ENCODE measurements around the gene FHAD1.

Gene FHAD1

GRCh38 chr1:15342408-15342967 lies 95.5 kb downstream of the FHAD1 start:
- Histone ChIP-seq H3K27me3 (ENCODE audit: control insufficient read depth in 3 of 3, insufficient read depth in 3 of 3, low read depth in 1 of 3, low read length in 3 of 3) (peaks cover 0 to 3% (median 0%) of the 10 kb centered on the region in 3 experiments), H3K27ac (replicated peaks; ENCODE audit: low read length) (no peak overlapping the region), H2BK15ac (ENCODE audit: low read length) (no peak overlapping the region), H3K14ac (ENCODE audit: low read length) (no peak overlapping the region), H3K23ac (ENCODE audit: low read depth, low read length, poor library complexity) (no peak overlapping the region), H2BK5ac (ENCODE audit: low read length) (no peak overlapping the region), H3K36me3 (replicated peaks in 1 of 2; ENCODE audit: control insufficient read depth in 2 of 2, insufficient read depth in 2 of 2, low read length in 2 of 2) (no peaks in the 10 kb centered on the region), H3K4me3 (ENCODE audit: low read length in 2 of 2) (no peak overlapping the region), H2AFZ (ENCODE audit: low read length) (peak overlapping the region; percentile 10), H2BK12ac (ENCODE audit: low read length) (no peak overlapping the region), H3K4ac (ENCODE audit: low read length) (no peak overlapping the region), H2AK5ac (ENCODE audit: low read depth, low read length) (no peak overlapping the region), H4K91ac (ENCODE audit: low read depth, low read length, poor library complexity) (no peak overlapping the region), H3K9me3 (replicated peaks in 1 of 2; ENCODE audit: control insufficient read depth in 2 of 2, insufficient read depth in 1 of 2, low read depth in 1 of 2, low read length in 2 of 2) (peaks cover 1 to 4% of the 10 kb centered on the region in 2 donors), H3K4me1 (ENCODE audit: control insufficient read depth in 2 of 2, insufficient read depth in 1 of 2, low read depth in 1 of 2, low read length in 2 of 2) (peaks cover 0 to 2% of the 10 kb centered on the region in 2 donors), H2BK120ac (ENCODE audit: low read depth, low read length) (no peak overlapping the region), H3K9ac (ENCODE audit: low read depth, low read length, poor library complexity) (no peak overlapping the region), H3K79me1 (ENCODE audit: low read depth, low read length) (no peaks in the 10 kb centered on the region), H3K18ac (ENCODE audit: low read length) (no peak overlapping the region), H4K8ac (ENCODE audit: low read depth, low read length) (no peak overlapping the region), H3K4me2 (ENCODE audit: insufficient read depth, low read length, poor library complexity, severe bottlenecking) (no peak overlapping the region)
- no CpG with 5 or more reads among the region's 4 CpGs for WGBS, 2 donors (ENCODE audit: extremely low coverage in 2 of 2, insufficient read length in 2 of 2, insufficient replicate concordance in 1 of 2)
- DNase-seq (ENCODE audit: low spot score) = no peak

- no peak overlapping the region for H3K4me2 ChIP-seq (ENCODE audit: insufficient read depth, low read length, poor library complexity, severe bottlenecking)
- no peak overlapping the region for H2AFZ ChIP-seq (ENCODE audit: low read length)
- DNase-seq (ENCODE audit: low spot score) = no peak
- no peak overlapping the region for H3K27ac ChIP-seq (replicated peaks; ENCODE audit: low read length)
- H3K4ac ChIP-seq (ENCODE audit: low read length) = no peak overlapping the region
- no peak overlapping the region for H3K4me3 ChIP-seq (ENCODE audit: low read length in 2 of 2)
- peaks cover 0 to 2% of the 10 kb centered on the region in 2 donors for H3K4me1 ChIP-seq (ENCODE audit: control insufficient read depth in 2 of 2, insufficient read depth in 1 of 2, low read depth in 1 of 2, low read length in 2 of 2)
- no peak overlapping the region for H3K18ac ChIP-seq (ENCODE audit: low read length)
- H2BK15ac ChIP-seq (ENCODE audit: low read length) = no peak overlapping the region
- H2BK120ac ChIP-seq (ENCODE audit: low read depth, low read length) = no peak overlapping the region
- H2AK5ac ChIP-seq (ENCODE audit: low read depth, low read length) = no peak overlapping the region
- no peaks in the 10 kb centered on the region for H3K79me1 ChIP-seq (ENCODE audit: low read depth, low read length)
- H3K9ac ChIP-seq (ENCODE audit: low read depth, low read length, poor library complexity) = no peak overlapping the region
- H3K14ac ChIP-seq (ENCODE audit: low read length) = no peak overlapping the region
- no peak overlapping the region for H3K23ac ChIP-seq (ENCODE audit: low read depth, low read length, poor library complexity)
- H2BK5ac ChIP-seq (ENCODE audit: low read length) = no peak overlapping the region
- H4K8ac ChIP-seq (ENCODE audit: low read depth, low read length) = no peak overlapping the region
- peaks cover 0 to 3% (median 0%) of the 10 kb centered on the region in 3 experiments for H3K27me3 ChIP-seq (ENCODE audit: control insufficient read depth in 3 of 3, insufficient read depth in 3 of 3, low read depth in 1 of 3, low read length in 3 of 3)
- H3K36me3 ChIP-seq (replicated peaks in 1 of 2; ENCODE audit: control insufficient read depth in 2 of 2, insufficient read depth in 2 of 2, low read length in 2 of 2) = no peaks in the 10 kb centered on the region
- no peak overlapping the region for H4K91ac ChIP-seq (ENCODE audit: low read depth, low read length, poor library complexity)
- no peak overlapping the region for H2BK12ac ChIP-seq (ENCODE audit: low read length)
- whole genome bisulfite sequencing, 2 donors (ENCODE audit: extremely low coverage in 2 of 2, insufficient read length in 2 of 2, insufficient replicate concordance in 1 of 2) = no CpG with 5 or more reads among the region's 9 CpGs
- peaks cover 1 to 4% of the 10 kb centered on the region in 2 donors for H3K9me3 ChIP-seq (replicated peaks in 1 of 2; ENCODE audit: control insufficient read depth in 2 of 2, insufficient read depth in 1 of 2, low read depth in 1 of 2, low read length in 2 of 2)
These were observed 96.1 kb downstream of the FHAD1 start for GRCh38 chr1:15343099-15343498.

GRCh38 chr1:15343729-15344128 lies 96.7 kb downstream of the FHAD1 start:
- Histone ChIP-seq H2BK5ac (ENCODE audit: low read length) (no peak overlapping the region), H3K9me3 (replicated peaks in 1 of 2; ENCODE audit: control insufficient read depth in 2 of 2, insufficient read depth in 1 of 2, low read depth in 1 of 2, low read length in 2 of 2) (no peaks in the 10 kb centered on the region), H4K91ac (ENCODE audit: low read depth, low read length, poor library complexity) (no peak overlapping the region), H3K27me3 (ENCODE audit: control insufficient read depth in 3 of 3, insufficient read depth in 3 of 3, low read depth in 1 of 3, low read length in 3 of 3) (peaks cover 0 to 3% (median 0%) of the 10 kb centered on the region in 3 experiments), H3K4me3 (ENCODE audit: low read length in 2 of 2) (no peak overlapping the region), H3K4me1 (ENCODE audit: control insufficient read depth in 2 of 2, insufficient read depth in 1 of 2, low read depth in 1 of 2, low read length in 2 of 2) (peaks cover 0 to 2% of the 10 kb centered on the region in 2 donors), H3K14ac (ENCODE audit: low read length) (no peak overlapping the region), H3K4me2 (ENCODE audit: insufficient read depth, low read length, poor library complexity, severe bottlenecking) (no peak overlapping the region), H2AFZ (ENCODE audit: low read length) (no peak overlapping the region), H2AK5ac (ENCODE audit: low read depth, low read length) (no peak overlapping the region), H3K27ac (replicated peaks; ENCODE audit: low read length) (no peak overlapping the region), H3K23ac (ENCODE audit: low read depth, low read length, poor library complexity) (no peak overlapping the region), H2BK12ac (ENCODE audit: low read length) (no peak overlapping the region), H3K9ac (ENCODE audit: low read depth, low read length, poor library complexity) (no peak overlapping the region), H3K4ac (ENCODE audit: low read length) (no peak overlapping the region), H2BK120ac (ENCODE audit: low read depth, low read length) (no peak overlapping the region), H3K79me1 (ENCODE audit: low read depth, low read length) (no peaks in the 10 kb centered on the region), H2BK15ac (ENCODE audit: low read length) (no peak overlapping the region), H3K18ac (ENCODE audit: low read length) (no peak overlapping the region), H3K36me3 (replicated peaks in 1 of 2; ENCODE audit: control insufficient read depth in 2 of 2, insufficient read depth in 2 of 2, low read length in 2 of 2) (no peaks in the 10 kb centered on the region), H4K8ac (ENCODE audit: low read depth, low read length) (no peak overlapping the region)
- no CpG with 5 or more reads among the region's 11 CpGs for WGBS, 2 donors (ENCODE audit: extremely low coverage in 2 of 2, insufficient read length in 2 of 2, insufficient replicate concordance in 1 of 2)
- no peak for DNase-seq (ENCODE audit: low spot score)

GRCh38 chr1:15344380-15344779 lies 97.4 kb downstream of the FHAD1 start:
- Histone ChIP-seq H3K79me1 (ENCODE audit: low read depth, low read length) (no peaks in the 10 kb centered on the region), H3K4me1 (ENCODE audit: control insufficient read depth in 2 of 2, insufficient read depth in 1 of 2, low read depth in 1 of 2, low read length in 2 of 2) (peaks cover 0 to 2% of the 10 kb centered on the region in 2 donors), H3K4me3 (ENCODE audit: low read length in 2 of 2) (no peak overlapping the region), H3K36me3 (replicated peaks in 1 of 2; ENCODE audit: control insufficient read depth in 2 of 2, insufficient read depth in 2 of 2, low read length in 2 of 2) (no peaks in the 10 kb centered on the region), H2AFZ (ENCODE audit: low read length) (no peak overlapping the region), H2BK15ac (ENCODE audit: low read length) (no peak overlapping the region), H3K23ac (ENCODE audit: low read depth, low read length, poor library complexity) (no peak overlapping the region), H3K18ac (ENCODE audit: low read length) (no peak overlapping the region), H3K27ac (replicated peaks; ENCODE audit: low read length) (no peak overlapping the region), H3K27me3 (ENCODE audit: control insufficient read depth in 3 of 3, insufficient read depth in 3 of 3, low read depth in 1 of 3, low read length in 3 of 3) (peaks cover 0 to 3% (median 0%) of the 10 kb centered on the region in 3 experiments), H3K4ac (ENCODE audit: low read length) (no peak overlapping the region), H4K8ac (ENCODE audit: low read depth, low read length) (no peak overlapping the region), H4K91ac (ENCODE audit: low read depth, low read length, poor library complexity) (no peak overlapping the region), H2BK5ac (ENCODE audit: low read length) (no peak overlapping the region), H2BK120ac (ENCODE audit: low read depth, low read length) (no peak overlapping the region), H3K4me2 (ENCODE audit: insufficient read depth, low read length, poor library complexity, severe bottlenecking) (no peak overlapping the region), H3K14ac (ENCODE audit: low read length) (no peak overlapping the region), H2AK5ac (ENCODE audit: low read depth, low read length) (no peak overlapping the region), H3K9me3 (replicated peaks in 1 of 2; ENCODE audit: control insufficient read depth in 2 of 2, insufficient read depth in 1 of 2, low read depth in 1 of 2, low read length in 2 of 2) (no peaks in the 10 kb centered on the region), H3K9ac (ENCODE audit: low read depth, low read length, poor library complexity) (no peak overlapping the region), H2BK12ac (ENCODE audit: low read length) (no peak overlapping the region)
- no CpG with 5 or more reads among the region's 3 CpGs for WGBS, 2 donors (ENCODE audit: extremely low coverage in 2 of 2, insufficient read length in 2 of 2, insufficient replicate concordance in 1 of 2)
- no peak for DNase-seq (ENCODE audit: low spot score)
